Stomach smooth muscle (tissue), 2 donors: ENCODE measurements around the gene MARCHF2.
"Not testable (repeated sequence)": the region's sequence is repeated elsewhere in the genome, so short reads cannot be mapped to it uniquely, and the experiment has no call there.

Experiments used
- H3K27ac ChIP-seq: one replicate; pipeline ENCODE4 v1.7.0; 2013; ENCODE audit warnings: mild to moderate bottlenecking, low read length, inconsistent platforms
- H3K27me3 ChIP-seq, 2 donors: one replicate each; pipeline ENCODE4 v1.7.0; 2013; ENCODE audit warnings: low read length in 2 of 2; ENCODE audit not compliant: insufficient read depth in 2 of 2, control insufficient read depth in 1 of 2
- H3K36me3 ChIP-seq, 2 donors: one replicate each; pipeline ENCODE4 v1.7.0; 2013; ENCODE audit warnings: low read length in 2 of 2; ENCODE audit not compliant: control insufficient read depth in 2 of 2, insufficient read depth in 2 of 2
- H3K4me1 ChIP-seq: one replicate; pipeline ENCODE4 v1.7.0; 2013; ENCODE audit warnings: low read length; ENCODE audit not compliant: control insufficient read depth, insufficient read depth
- H3K4me3 ChIP-seq, 2 donors: one replicate each; pipeline ENCODE4 v1.7.0; 2013; ENCODE audit warnings: low read length in 2 of 2
- H3K9ac ChIP-seq, 2 donors: one replicate each; pipeline ENCODE4 v1.7.0; 2013; ENCODE audit warnings: low read length in 2 of 2, mild to moderate bottlenecking in 1 of 2
- H3K9me3 ChIP-seq, 2 donors: one replicate each; pipeline ENCODE4 v1.7.0; 2013; ENCODE audit warnings: low read length in 2 of 2; ENCODE audit not compliant: control insufficient read depth in 2 of 2
- donor health status: healthy.
- donor health status: Pancreatic carcinoma.

The MARCHF2 gene

GRCh38 chr19:8397746-8398310 lies 15.3 kb upstream of the MARCHF2 start:
- Histone ChIP-seq H3K9ac (no peak overlapping the region), H3K27ac (no peak overlapping the region), H3K4me3 (no peak overlapping the region), H3K9me3 (no peaks in the 10 kb centered on the region), H3K36me3 (peaks cover 6 to 15% of the 10 kb centered on the region in 2 donors), H3K4me1 (peaks cover 40% of the 10 kb centered on the region), H3K27me3 (no peaks in the 10 kb centered on the region)

GRCh38 chr19:8398311-8398771 lies 14.8 kb upstream of the MARCHF2 start:
- Histone ChIP-seq H3K27me3 (no peaks in the 10 kb centered on the region), H3K36me3 (peaks cover 11 to 18% of the 10 kb centered on the region in 2 donors), H3K27ac (no peak overlapping the region), H3K4me3 (no peak overlapping the region), H3K9ac (no peak overlapping the region), H3K9me3 (no peaks in the 10 kb centered on the region), H3K4me1 (peaks cover 37% of the 10 kb centered on the region)

- no peak overlapping the region for H3K4me3 ChIP-seq
- H3K4me1 ChIP-seq: peaks cover 29% of the 10 kb centered on the region
- H3K36me3 ChIP-seq: peaks cover 12 to 19% of the 10 kb centered on the region in 2 donors
- H3K27me3 ChIP-seq: no peaks in the 10 kb centered on the region
- no peak overlapping the region for H3K27ac ChIP-seq
- H3K9ac ChIP-seq: no peak overlapping the region
- H3K9me3 ChIP-seq: no peaks in the 10 kb centered on the region
Observed at GRCh38 chr19:8399681-8400188, 13.4 kb upstream of the MARCHF2 start.

GRCh38 chr19:8401981-8402411 lies 11.1 kb upstream of the MARCHF2 start:
- H3K27me3 ChIP-seq: no peaks in the 10 kb centered on the region
- H3K27ac ChIP-seq: no peak overlapping the region
- H3K4me3 ChIP-seq: no peak overlapping the region
- H3K4me1 ChIP-seq: peaks cover 18% of the 10 kb centered on the region
- H3K9me3 ChIP-seq: no peaks in the 10 kb centered on the region
- no peak overlapping the region for H3K9ac ChIP-seq
- H3K36me3 ChIP-seq: peaks cover 16 to 23% of the 10 kb centered on the region in 2 donors

- Histone ChIP-seq H3K4me1 (peaks cover 6% of the 10 kb centered on the region), H3K27me3 (no peaks in the 10 kb centered on the region), H3K9ac (no peak overlapping the region), H3K9me3 (no peaks in the 10 kb centered on the region), H3K4me3 (no peak overlapping the region), H3K36me3 (peaks cover 16 to 23% of the 10 kb centered on the region in 2 donors), H3K27ac (no peak overlapping the region)
Observed at GRCh38 chr19:8403098-8403819, 9.8 kb upstream of the MARCHF2 start.

GRCh38 chr19:8403820-8404109 lies 9.3 kb upstream of the MARCHF2 start:
- Histone ChIP-seq H3K9ac (no peak overlapping the region), H3K4me3 (no peak overlapping the region), H3K36me3 (peaks cover 16 to 23% of the 10 kb centered on the region in 2 donors), H3K4me1 (peaks cover 6% of the 10 kb centered on the region), H3K27me3 (no peaks in the 10 kb centered on the region), H3K27ac (no peak overlapping the region), H3K9me3 (no peaks in the 10 kb centered on the region)

GRCh38 chr19:8404391-8405151 lies 8.5 kb upstream of the MARCHF2 start:
- H3K36me3 ChIP-seq: peaks cover 16 to 20% of the 10 kb centered on the region in 2 donors
- no peaks in the 10 kb centered on the region for H3K27me3 ChIP-seq
- H3K9me3 ChIP-seq: no peaks in the 10 kb centered on the region
- no peak overlapping the region for H3K4me3 ChIP-seq
- peak overlapping the region in 1 of 2 donors; percentile 13 for H3K9ac ChIP-seq
- H3K27ac ChIP-seq: no peak overlapping the region
- peaks cover 6% of the 10 kb centered on the region for H3K4me1 ChIP-seq

- peaks cover 20% of the 10 kb centered on the region for H3K4me1 ChIP-seq
- not testable (repeated sequence) for H3K4me3 ChIP-seq, H3K27me3 ChIP-seq, H3K9ac ChIP-seq, H3K27ac ChIP-seq, H3K36me3 ChIP-seq, H3K9me3 ChIP-seq
Observed at GRCh38 chr19:8410718-8411117, 2.4 kb upstream of the MARCHF2 start.

GRCh38 chr19:8413629-8413995 lies 507 bp downstream of the MARCHF2 start:
- Histone ChIP-seq H3K9me3 (no peaks in the 10 kb centered on the region), H3K4me1 (peaks cover 30% of the 10 kb centered on the region), H3K27me3 (no peaks in the 10 kb centered on the region), H3K36me3 (no peaks in the 10 kb centered on the region), H3K27ac (peak overlapping the region; percentile 31), H3K9ac (peak overlapping the region; percentile 82 to 89), H3K4me3 (peak overlapping the region; percentile 89 to 92)

GRCh38 chr19:8416796-8417195 lies 3.7 kb downstream of the MARCHF2 start:
- Histone ChIP-seq H3K27ac (no peak overlapping the region), H3K36me3 (peaks cover 4 to 5% of the 10 kb centered on the region in 2 donors), H3K4me1 (peaks cover 30% of the 10 kb centered on the region), H3K27me3 (no peaks in the 10 kb centered on the region), H3K9ac (no peak overlapping the region), H3K9me3 (no peaks in the 10 kb centered on the region), H3K4me3 (no peak overlapping the region)
